Stimulated activated CD4-positive, alpha-beta T cell treated with anti-CD3 and anti-CD28 coated beads, Interleukin-12 subunit alpha, Interleukin-12 subunit beta, amount 100 ng/mL, for 24 hours (primary cell): ENCODE data around the gene DPP4.

Experiments
- DNase-seq, 2 experiments: peaks; one replicate each; pipeline ENCODE4 v3.0.0-alpha.2; 2020; ENCODE audit warnings: low read depth in 2 of 2

The DPP4 gene

GRCh38 chr2:162085090-162085891 lies 11.3 kb upstream of the DPP4 start:
- no peak for DNase-seq

- no peak for DNase-seq
These were observed 10.5 kb upstream of the DPP4 start for GRCh38 chr2:162084536-162084935.

- no peak for DNase-seq
These were observed 8.7 kb upstream of the DPP4 start for GRCh38 chr2:162082681-162083080.

DNA sequence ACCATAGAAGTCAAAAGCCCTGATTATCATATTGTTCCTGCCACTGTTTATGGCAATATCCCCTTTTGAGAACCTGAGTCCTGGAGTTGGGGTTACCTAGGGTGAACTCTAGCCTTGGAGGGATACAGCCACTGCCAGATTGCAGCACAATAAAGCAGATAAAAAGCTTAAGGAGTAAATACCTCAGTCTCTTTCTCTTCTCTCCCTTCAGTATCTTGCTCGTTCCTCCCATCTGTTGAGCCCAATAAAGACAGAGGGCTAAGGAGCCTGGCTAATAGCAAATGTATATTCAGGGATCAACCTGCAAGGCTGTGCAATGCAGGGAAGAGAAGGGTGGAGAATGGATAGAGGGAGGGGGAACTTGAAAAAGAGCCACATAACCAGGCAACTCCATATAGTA lies 8.0 kb upstream of the DPP4 start:
- DNase-seq, result no peak

DNA sequence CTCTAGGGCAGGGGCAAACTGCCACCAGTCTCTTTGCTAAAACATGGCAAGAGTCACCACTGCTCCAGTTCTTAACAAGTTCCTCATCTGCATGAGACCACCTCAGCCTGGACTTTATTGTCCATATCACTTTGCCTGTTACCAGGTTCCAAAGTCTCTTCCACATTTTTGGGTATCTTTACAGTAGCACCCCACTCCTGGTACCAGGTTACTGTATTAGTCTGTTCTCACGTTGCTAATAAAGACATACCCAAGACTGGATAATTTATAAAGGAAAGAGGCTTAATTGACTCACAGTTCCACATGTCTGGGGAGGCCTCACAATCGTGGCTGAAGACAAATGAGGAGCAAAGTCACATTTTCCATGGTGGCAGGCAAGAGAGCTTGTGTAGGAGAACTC lies 5.5 kb upstream of the DPP4 start:
- DNase-seq, result no peak

GRCh38 chr2:162075689-162076132 lies 1.7 kb upstream of the DPP4 start:
- no peak for DNase-seq

DNA sequence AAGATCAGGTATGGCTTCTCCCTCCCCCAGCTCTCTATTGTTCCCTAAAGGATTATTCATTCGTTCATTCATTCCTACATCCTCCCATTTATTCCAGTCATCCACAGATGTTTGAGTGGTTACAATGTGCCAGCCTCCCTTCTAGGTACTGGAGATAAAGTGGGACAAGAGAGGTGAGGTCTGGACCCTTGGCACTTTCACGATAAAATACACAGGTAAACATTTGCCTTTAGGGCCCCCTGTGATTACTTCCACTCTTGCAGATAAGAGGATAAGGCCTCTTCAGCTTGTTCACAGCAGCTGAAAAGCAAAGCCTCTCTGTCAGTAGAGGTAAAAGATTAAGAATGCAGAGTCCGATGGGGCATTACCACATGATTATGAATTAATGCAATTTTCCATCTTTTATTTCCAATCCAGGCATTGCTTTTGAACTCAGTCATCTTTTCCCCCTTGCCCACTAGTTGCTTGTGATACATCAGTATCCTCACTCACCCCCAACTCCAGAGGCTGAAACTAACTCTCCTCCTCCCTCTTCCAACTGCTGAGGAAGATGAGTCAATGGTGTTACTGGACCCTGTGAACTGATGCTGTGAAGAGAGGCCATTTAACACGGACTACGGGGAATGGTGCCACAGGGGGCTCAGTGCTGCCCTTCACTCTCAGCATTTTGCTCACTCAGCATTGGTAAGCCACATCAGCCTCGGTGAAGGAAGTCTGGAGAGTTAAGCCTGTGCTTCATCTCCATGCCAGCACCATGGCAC lies 1.1 kb upstream of the DPP4 start:
- DNase-seq, result no peak

- DNase-seq, result no peak
These were observed 549 bp upstream of the DPP4 start for GRCh38 chr2:162074632-162074895.

DNA sequence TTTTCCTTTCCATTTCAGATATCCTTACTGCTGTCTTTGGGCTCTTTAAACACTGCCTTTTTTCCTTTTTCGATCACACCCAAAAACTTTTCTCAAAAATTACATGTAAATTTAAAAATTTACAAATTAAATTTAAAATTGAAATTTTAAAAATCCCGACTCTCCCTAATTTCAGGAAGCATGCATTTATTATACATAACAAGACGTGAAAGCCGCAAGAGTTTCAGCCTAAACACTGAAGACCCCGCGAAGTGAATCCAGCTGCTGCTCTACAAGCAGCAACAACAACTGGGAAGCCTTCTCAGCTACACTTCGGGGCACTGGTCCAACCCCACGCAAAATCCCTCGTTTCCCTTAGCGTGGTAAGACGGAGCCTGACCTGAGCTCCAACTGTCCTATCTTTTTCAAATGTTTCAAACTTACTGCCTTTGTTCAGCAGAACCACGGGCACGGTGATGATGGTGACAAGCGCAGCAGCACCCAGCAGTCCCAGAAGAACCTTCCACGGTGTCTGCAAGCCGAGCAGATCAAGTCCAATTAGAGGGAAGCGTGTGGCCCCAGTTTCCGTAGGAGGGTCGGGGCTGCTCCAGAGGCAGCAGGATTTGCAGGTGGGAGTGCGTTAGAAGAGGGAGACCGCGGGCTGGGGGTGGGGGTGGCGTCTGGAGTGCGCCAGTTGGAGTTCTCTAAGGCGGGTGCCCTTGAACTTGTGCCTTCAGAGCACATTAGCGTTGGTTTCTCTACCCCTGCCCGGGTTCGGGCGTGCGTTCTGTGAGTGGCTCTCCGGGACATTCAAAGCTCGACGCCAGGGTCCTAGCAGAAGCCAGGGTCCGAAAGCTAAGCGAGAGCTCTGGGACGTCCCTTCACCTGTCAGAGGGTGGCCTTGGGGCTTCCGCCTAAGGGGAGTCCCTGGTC lies 783 bp downstream of the DPP4 start:
- peak; percentile 7 to 18 for DNase-seq

- no peak for DNase-seq
These were observed 1.8 kb downstream of the DPP4 start for GRCh38 chr2:162072181-162072702.

GRCh38 chr2:162071001-162071400 lies 3.0 kb downstream of the DPP4 start:
- no peak for DNase-seq

GRCh38 chr2:162070228-162070936 lies 3.6 kb downstream of the DPP4 start:
- no peak for DNase-seq

DNA sequence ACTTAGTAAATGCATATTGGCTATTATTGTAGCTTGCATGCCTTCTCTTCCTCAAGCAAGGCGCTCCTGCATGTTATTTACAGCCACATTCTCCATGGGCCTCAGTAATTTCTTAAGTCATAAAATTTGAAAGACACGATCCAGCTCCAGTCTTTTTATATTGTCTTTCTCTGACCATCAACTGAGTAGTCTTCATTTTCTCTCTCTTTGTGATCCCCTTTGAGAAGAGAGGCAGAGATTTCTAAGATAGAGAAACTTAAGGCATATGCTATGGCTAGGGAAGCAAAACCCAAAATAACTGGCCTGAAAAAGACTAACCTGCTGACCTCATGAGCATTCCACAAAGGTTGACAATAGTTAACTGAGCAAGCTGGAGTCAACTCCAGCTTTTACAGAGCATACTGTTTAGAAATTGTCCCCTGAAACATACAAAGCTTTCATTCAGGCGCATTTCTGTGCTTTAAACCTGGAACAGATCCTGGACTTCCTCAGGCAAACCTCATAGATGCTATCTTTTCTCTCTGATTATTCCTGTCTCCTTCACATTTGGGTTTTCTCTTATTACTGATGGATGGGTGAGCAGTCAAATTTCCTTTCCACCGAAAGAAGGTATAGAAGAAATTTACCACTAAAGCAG lies 4.6 kb downstream of the DPP4 start:
- no peak for DNase-seq

GRCh38 chr2:162067596-162067995 lies 6.4 kb downstream of the DPP4 start:
- no peak for DNase-seq

GRCh38 chr2:162065767-162066166 lies 8.2 kb downstream of the DPP4 start:
- no peak for DNase-seq

GRCh38 chr2:162063899-162064298 lies 10.1 kb downstream of the DPP4 start:
- DNase-seq, result no peak

- no peak for DNase-seq
These were observed 10.7 kb downstream of the DPP4 start for GRCh38 chr2:162063281-162063680.

- DNase-seq, result no peak
These were observed 11.5 kb downstream of the DPP4 start for GRCh38 chr2:162062559-162062958.

DNA sequence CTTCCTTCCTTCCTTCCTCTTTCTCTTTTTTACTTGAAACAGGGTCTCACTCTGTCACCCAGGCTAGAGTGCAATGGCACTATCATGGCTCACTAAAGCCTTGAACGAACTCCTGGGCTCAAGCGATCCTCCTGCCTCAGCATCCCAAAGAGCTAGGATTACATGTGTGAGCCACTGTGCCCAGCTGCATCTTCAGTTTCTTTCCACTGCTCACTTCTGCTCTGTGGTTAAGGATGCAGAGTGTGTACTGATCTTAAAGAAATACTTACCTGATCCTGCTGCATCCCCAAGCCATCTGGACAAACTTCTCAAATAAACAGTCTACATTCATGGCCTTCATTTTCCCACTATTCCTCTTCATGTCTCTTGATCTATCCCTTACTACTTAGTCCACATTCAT lies 13.0 kb downstream of the DPP4 start:
- DNase-seq, result no peak

GRCh38 chr2:162060532-162060931 lies 13.5 kb downstream of the DPP4 start:
- no peak for DNase-seq
